Fibroblast of lung (primary cell): Measurements from ENCODE around the gene LRRK2. TPM values are rescaled to one million over a fixed set of nuclear protein-coding genes. Genes with fewer than 3 reads are reported as not detected.

ENCODE experiments used
- DNase-seq, 2 donors: peaks; one replicate each; pipeline versions ENCODE4 v3.0.0 to v3.0.0-alpha.2; 2010; ENCODE audit warnings: low read depth in 2 of 2
- H2AFZ ChIP-seq: 2 replicates; pipeline ENCODE4 v1.5.1; 2012; ENCODE audit warnings: low read length, control low read depth, inconsistent platforms
- H3K27ac ChIP-seq: 2 replicates; pipeline ENCODE4 v1.5.1; 2011; ENCODE audit warnings: low read length, control low read depth; ENCODE audit not compliant: insufficient read depth
- H3K27me3 ChIP-seq: 2 replicates; pipeline ENCODE4 v1.5.1; 2011; ENCODE audit warnings: mild to moderate bottlenecking, low read length; ENCODE audit not compliant: control insufficient read depth, insufficient read depth
- H3K36me3 ChIP-seq: 2 replicates; pipeline ENCODE4 v1.5.1; 2011; ENCODE audit warnings: low read length; ENCODE audit not compliant: control insufficient read depth, insufficient read depth
- H3K4me1 ChIP-seq: 2 replicates; pipeline ENCODE4 v1.5.1; 2011; ENCODE audit warnings: low read length; ENCODE audit not compliant: control insufficient read depth, insufficient read depth; ENCODE audit errors: extremely low read depth
- H3K4me2 ChIP-seq: 2 replicates; pipeline ENCODE4 v1.5.1; 2011; ENCODE audit warnings: low read length, control low read depth; ENCODE audit not compliant: insufficient read depth; ENCODE audit errors: extremely low read depth
- H3K4me3 ChIP-seq, 4 experiments: fragments of 200-600 bp in 1 of 4; sonication (generic) in 1 of 4; replicated peaks in 1 of 4; 2 replicates each; pipeline ENCODE4 v1.5.1; 2011 to 2016; ENCODE audit warnings: low read length in 4 of 4, low read depth in 3 of 4, mild to moderate bottlenecking in 3 of 4, control low read depth in 2 of 4, inconsistent platforms in 1 of 4, mixed read lengths in 1 of 4; ENCODE audit not compliant: insufficient read depth in 1 of 4; ENCODE audit errors: control extremely low read depth in 1 of 4
- H3K79me2 ChIP-seq: 2 replicates; pipeline ENCODE4 v1.5.1; 2012; ENCODE audit warnings: mild to moderate bottlenecking, low read length, inconsistent platforms; ENCODE audit not compliant: control insufficient read depth, insufficient read depth
- H3K9ac ChIP-seq: 2 replicates; pipeline ENCODE4 v1.5.1; 2011; ENCODE audit warnings: mild to moderate bottlenecking, low read length, control low read depth; ENCODE audit not compliant: insufficient read depth
- H3K9me3 ChIP-seq: 2 replicates; pipeline ENCODE4 v1.5.1; 2012; ENCODE audit warnings: low read depth, low read length; ENCODE audit not compliant: control insufficient read depth, insufficient read depth
- H4K20me1 ChIP-seq: 2 replicates; pipeline ENCODE4 v1.5.1; 2011; ENCODE audit warnings: low read length; ENCODE audit not compliant: control insufficient read depth, insufficient read depth; ENCODE audit errors: extremely low read depth
- CTCF ChIP-seq, 2 donors: IDR thresholded peaks in 1 of 2; conservative IDR thresholded peaks in 1 of 2; 1 replicate in 1 of 2; 2 replicates in 1 of 2; pipeline ENCODE4 v1.5.1; 2011 to 2012; ENCODE audit warnings: low read length in 2 of 2, control low read depth in 1 of 2, inconsistent platforms in 1 of 2, low read depth in 1 of 2, mild to moderate bottlenecking in 1 of 2
- EZH2 ChIP-seq: IDR thresholded peaks from 2 replicates; pipeline ENCODE4 v1.5.1; 2012; ENCODE audit warnings: low read length, control low read depth, mild to moderate bottlenecking; ENCODE audit errors: missing control alignments
- polyA plus RNA-seq, 2 donors: library from polyadenylated mRNA; depleted of rRNA in 1 of 2; stranded (reverse) in 1 of 2; unstranded in 1 of 2; fragments of >200 nt; gene quantifications; 2 replicates each; pipeline ENCODE4 v1.2.1, GENCODE V29; 2011 to 2012; ENCODE audit warnings: missing spikeins in 1 of 2
- total RNA-seq: library from RNA; depleted of rRNA; stranded (reverse); fragments of >200 nt; gene quantifications from 2 replicates; pipeline ENCODE4 v1.2.1, GENCODE V29; 2014

LRRK2 gene
- total and polyA plus RNA-seq, 2 donors (not counting 1 experiment from before 2014, with no cell fraction given), result 2.2 to 14.0 TPM

GRCh38 chr12:40192704-40193255 is 32.0 kb upstream of the LRRK2 start:
- TF ChIP-seq CTCF (conservative IDR thresholded peaks at IDR 0.05 in 1 of 2, IDR thresholded peaks at IDR 0.05 in 1 of 2; ENCODE audit: low read depth in 1 of 2, low read length in 2 of 2) (no peak), EZH2 (no peak)
- Histone ChIP-seq H3K9me3 (no peaks in the 10 kb centered on the region), H3K4me1 (no peaks in the 10 kb centered on the region), H3K4me3 (no peak overlapping the region), H3K27me3 (no peaks in the 10 kb centered on the region), H3K79me2 (no peaks in the 10 kb centered on the region), H2AFZ (no peak overlapping the region), H3K36me3 (no peaks in the 10 kb centered on the region), H3K27ac (no peak overlapping the region), H3K4me2 (no peak overlapping the region), H4K20me1 (no peaks in the 10 kb centered on the region), H3K9ac (no peak overlapping the region)
- DNase-seq, result no peak

- Histone ChIP-seq H3K9me3 (no peaks in the 10 kb centered on the region), H3K4me3 (no peak overlapping the region), H3K79me2 (no peaks in the 10 kb centered on the region), H3K4me1 (no peaks in the 10 kb centered on the region), H4K20me1 (no peaks in the 10 kb centered on the region), H2AFZ (no peak overlapping the region), H3K36me3 (no peaks in the 10 kb centered on the region), H3K9ac (no peak overlapping the region), H3K4me2 (no peak overlapping the region), H3K27ac (no peak overlapping the region), H3K27me3 (no peaks in the 10 kb centered on the region)
- DNase-seq, result no peak
- TF ChIP-seq EZH2 (no peak), CTCF (conservative IDR thresholded peaks at IDR 0.05 in 1 of 2, IDR thresholded peaks at IDR 0.05 in 1 of 2; ENCODE audit: low read depth in 1 of 2, low read length in 2 of 2) (no peak)
These were observed 30.0 kb upstream of the LRRK2 start for GRCh38 chr12:40194846-40195245.

DNA sequence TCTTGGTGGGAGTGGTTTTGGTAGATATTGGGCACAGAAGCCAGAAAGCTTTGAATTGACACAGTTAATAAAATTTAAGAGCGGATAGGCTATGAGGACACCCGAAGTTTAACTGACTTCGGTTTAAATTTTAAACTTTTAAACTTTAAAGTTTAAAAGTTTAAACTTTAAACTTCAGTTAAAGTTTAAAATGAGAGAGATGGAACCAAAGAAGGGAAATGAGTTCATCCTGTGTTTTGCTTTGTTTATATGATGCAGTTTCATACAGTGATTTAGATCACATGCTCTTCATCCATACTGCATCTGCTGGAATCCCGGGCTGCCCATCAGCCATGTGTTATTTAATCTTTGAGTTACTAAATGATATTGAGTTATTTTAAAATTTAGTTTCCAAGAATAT is 27.2 kb upstream of the LRRK2 start:
- H3K9me3 ChIP-seq, result no peaks in the 10 kb centered on the region
- no peak overlapping the region for H2AFZ ChIP-seq
- H3K27me3 ChIP-seq, result no peaks in the 10 kb centered on the region
- H3K36me3 ChIP-seq, result no peaks in the 10 kb centered on the region
- no peak overlapping the region for H3K27ac ChIP-seq
- no peaks in the 10 kb centered on the region for H3K79me2 ChIP-seq
- H3K4me3 ChIP-seq, result no peak overlapping the region
- H4K20me1 ChIP-seq, result no peaks in the 10 kb centered on the region
- no peak for TF ChIP-seq EZH2
- TF ChIP-seq CTCF (conservative IDR thresholded peaks at IDR 0.05 in 1 of 2, IDR thresholded peaks at IDR 0.05 in 1 of 2; ENCODE audit: low read depth in 1 of 2, low read length in 2 of 2), result no peak
- DNase-seq, result no peak
- no peak overlapping the region for H3K4me2 ChIP-seq
- no peak overlapping the region for H3K9ac ChIP-seq
- H3K4me1 ChIP-seq, result no peaks in the 10 kb centered on the region
